ENCODE measurements around the gene CEP295NL. TPM values are rescaled to one million over a fixed set of nuclear protein-coding genes. Genes with fewer than 3 reads are reported as not detected.
"Not testable (repeated sequence)": the region's sequence is repeated elsewhere in the genome, so short reads cannot be mapped to it uniquely, and the experiment has no call there.

The CEP295NL gene
- total RNA-seq, result 1 to 10 TPM; 4.1 to 4.9 TPM
- long read RNA-seq, donor 1, partial matches to known transcripts, result 0 of 2 reads
- long read RNA-seq, donor 1, other reads (novel, unspliced or antisense), result 2 of 2 reads
- long read RNA-seq, donor 2, partial matches to known transcripts, result 0 of 3 reads
- long read RNA-seq, donor 2, other reads (novel, unspliced or antisense), result 3 of 3 reads

- intact Hi-C loops (cut with DNase I), result loop anchor here in 1 of 2 donors (2.0 kb wide), 1 partner anchor 16 kb away; no protein-coding TSS in a partner anchor
- no peak for DNase-seq (ENCODE audit: low spot score)
Observed at GRCh38 chr17:78903101-78903779, at the start of gene CEP295NL. CEP295NL (minus strand) TSS chr17:78903201; CDS start chr17:78901828, 1,373 bp downstream.

DNA sequence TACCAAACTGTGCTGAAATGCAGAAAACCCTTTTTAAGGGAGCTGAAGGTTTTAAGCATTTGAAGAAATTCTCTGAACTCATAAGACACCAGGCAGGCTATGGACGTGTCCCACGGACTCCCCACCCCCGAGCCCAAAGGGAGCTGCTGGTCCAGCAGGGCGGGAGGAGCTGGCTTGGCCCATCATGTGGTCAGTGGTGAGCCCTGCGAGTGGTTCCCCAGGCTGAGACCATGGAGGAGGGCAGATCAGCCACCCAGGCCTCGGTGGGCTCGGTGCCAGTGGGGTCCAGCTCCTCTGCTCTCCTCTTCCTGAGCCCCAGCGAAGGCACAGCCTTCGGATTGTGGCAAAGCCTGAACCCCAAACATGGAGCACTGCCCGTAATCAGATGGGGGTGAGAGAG lies 49.7 kb upstream of the CEP295NL start:
- DNase-seq (ENCODE audit: low spot score), result no peak

DNA sequence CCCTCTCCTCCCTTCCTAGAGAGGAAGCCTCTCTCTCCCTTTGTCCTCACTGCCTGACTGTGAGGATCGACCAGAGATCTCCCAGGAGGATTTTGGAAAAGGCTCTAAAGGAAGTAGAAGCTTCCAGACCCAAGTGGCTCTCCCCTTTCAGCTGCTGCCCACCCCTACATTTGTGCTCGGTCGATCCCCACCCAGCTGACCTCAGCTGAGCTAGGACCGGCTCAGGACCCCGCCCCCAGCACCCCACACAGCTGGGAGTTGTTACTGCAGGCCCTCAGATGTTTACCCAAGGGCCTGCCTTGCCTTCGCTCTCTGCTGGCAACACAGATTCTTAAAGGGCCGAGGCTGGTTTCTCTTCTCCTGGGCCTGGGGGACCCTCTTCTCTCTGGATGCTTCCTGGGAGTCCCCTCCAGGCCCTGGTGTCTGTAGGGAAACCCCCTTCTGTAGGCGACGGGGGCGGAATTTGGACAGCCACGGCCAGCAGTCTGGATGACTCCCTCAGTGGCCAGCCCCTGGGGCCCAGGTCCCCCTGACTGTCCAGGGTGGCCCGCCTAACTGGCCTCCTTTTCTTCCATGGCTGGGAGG lies 49.1 kb upstream of the CEP295NL start:
- DNase-seq (ENCODE audit: low spot score), result no peak
- intact Hi-C loops (cut with DNase I), result no loop called here

More for the DNA sequence above, 49.7 kb upstream of the CEP295NL start:
- intact Hi-C loops (cut with DNase I), result no loop called here

- intact Hi-C loops (cut with DNase I), result no loop called here
- no peak for DNase-seq (ENCODE audit: low spot score)
Observed at GRCh38 chr17:78950870-78951269, 47.9 kb upstream of the CEP295NL start.

DNA sequence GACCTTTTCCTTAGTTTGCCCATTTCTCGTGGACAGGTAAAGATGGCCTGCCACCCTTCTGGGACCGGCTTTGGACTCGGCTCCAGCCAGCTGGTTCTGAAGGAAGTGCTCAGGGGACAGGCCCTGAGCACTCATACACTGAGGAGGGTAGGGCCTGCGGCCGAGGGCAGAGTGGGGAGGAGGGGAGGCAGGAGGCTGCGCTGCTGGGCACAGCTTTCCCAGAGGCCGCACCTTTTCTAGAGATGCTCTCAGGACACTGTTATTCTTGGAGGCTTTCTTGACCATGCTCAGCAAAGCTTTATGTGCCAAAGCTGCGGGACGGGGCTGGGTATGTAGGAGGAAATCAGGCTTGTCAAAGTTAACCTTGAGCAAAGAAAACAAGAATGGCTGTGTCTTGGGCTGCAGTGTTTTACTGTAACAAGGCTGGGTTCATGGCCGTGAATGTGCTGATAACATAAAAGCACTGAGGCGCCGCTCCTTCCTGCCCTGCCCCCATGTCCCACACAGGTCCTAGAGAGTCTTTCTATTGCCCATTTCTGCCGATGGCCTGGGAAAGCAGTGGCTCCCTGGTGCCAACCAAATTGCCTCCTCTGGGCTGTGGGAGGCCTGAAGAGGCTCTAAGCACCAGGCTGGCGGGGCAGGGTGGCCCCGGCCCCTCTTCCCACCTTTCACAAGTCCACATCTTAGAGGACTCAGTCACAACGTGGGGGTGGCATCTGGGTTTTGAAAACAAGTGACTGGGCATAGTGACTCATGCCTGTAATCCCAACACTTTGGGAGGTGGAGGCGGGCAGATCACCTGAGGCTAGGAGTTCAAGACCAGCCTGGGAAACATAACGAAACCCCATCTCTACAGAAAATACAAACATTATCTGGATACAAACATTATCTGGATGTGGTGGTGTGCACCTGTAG lies 44.5 kb upstream of the CEP295NL start:
- intact Hi-C loops (cut with DNase I), result loop anchor here in 1 of 2 donors (10.0 kb wide), 1 partner anchor 1753 kb away; no protein-coding TSS in a partner anchor
- no peak for DNase-seq (ENCODE audit: low spot score)

DNA sequence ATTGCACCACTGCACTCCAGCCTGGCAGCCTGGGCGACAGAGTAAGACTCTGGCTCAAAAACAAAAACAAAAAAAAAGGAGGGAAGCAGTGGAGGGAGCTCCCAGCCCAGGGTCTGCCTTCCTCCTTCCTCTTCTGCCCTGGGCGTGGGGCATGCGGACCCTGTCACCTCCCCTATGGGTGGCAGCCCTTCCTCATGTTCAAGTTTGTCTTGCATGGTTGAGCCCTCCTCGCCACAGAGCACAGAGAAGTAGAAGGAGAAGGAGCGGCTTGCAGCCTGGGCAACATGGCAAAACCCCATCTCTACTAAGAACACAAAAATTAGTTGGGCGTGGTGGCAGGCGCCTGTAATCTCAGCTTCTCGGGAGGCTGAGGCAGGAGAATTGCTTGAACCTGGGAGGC lies 43.6 kb upstream of the CEP295NL start:
- intact Hi-C loops (cut with DNase I), result loop anchor here in 1 of 2 donors (10.0 kb wide), 1 partner anchor 1752 kb away; no protein-coding TSS in a partner anchor
- no peak for DNase-seq (ENCODE audit: low spot score)

GRCh38 chr17:78946131-78946530 lies 43.1 kb upstream of the CEP295NL start:
- intact Hi-C loops (cut with DNase I), result loop anchor here in 1 of 2 donors (10.0 kb wide), 1 partner anchor 1751 kb away; no protein-coding TSS in a partner anchor

GRCh38 chr17:78945455-78945854 lies 42.5 kb upstream of the CEP295NL start:
- intact Hi-C loops (cut with DNase I), result loop anchor here in 1 of 2 donors (10.0 kb wide), 1 partner anchor 1751 kb away; no protein-coding TSS in a partner anchor
- not testable (repeated sequence) for DNase-seq (ENCODE audit: low spot score)

More at GRCh38 chr17:78946131-78946530, 43.1 kb upstream of the CEP295NL start:
- DNase-seq (ENCODE audit: low spot score), result no peak

DNA sequence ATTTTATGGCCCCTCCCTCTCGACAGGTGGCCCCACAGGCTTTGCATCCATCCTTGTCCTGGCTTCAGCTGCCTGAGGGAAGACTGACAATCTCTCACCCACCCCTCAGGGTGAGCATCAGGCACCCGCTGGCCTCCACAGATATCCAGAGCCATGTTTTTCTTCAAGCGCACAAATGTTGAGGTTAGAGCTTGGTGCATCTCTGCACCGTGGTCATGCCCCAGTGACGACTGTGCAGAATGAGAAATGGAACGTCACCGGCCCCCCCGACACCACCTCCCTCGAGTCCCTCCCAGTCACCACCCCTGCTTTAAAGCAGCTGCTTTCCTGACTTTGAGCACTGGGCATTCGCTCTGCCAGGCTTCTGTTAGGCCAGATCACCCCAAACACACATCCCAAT lies 42.0 kb upstream of the CEP295NL start:
- intact Hi-C loops (cut with DNase I), result loop anchor here in 1 of 2 donors (10.0 kb wide), 1 partner anchor 1750 kb away; no protein-coding TSS in a partner anchor
- no peak for DNase-seq (ENCODE audit: low spot score)

DNA sequence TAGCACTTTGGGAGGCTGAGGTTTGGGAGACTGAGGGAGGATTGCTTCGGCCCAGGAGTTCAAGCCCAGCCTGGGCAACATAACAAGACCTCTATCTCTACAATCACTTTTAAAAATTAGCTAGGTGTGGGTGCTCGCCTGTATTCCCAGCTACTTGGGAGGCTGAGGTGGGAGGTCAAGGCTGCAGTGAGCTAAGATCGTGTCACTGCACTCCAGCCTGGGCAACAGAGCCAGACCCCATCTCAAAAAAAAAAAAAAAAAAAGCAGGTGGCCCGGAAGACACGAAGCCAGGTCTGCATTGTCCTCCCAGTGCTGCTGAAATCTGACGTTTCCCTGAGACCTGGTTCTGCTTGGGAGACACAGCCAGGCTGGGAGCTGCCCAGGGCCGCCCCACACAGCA lies 41.0 kb upstream of the CEP295NL start:
- DNase-seq (ENCODE audit: low spot score), result no peak
- intact Hi-C loops (cut with DNase I), result loop anchor here in 1 of 2 donors (10.0 kb wide), 1 partner anchor 1749 kb away; no protein-coding TSS in a partner anchor

DNA sequence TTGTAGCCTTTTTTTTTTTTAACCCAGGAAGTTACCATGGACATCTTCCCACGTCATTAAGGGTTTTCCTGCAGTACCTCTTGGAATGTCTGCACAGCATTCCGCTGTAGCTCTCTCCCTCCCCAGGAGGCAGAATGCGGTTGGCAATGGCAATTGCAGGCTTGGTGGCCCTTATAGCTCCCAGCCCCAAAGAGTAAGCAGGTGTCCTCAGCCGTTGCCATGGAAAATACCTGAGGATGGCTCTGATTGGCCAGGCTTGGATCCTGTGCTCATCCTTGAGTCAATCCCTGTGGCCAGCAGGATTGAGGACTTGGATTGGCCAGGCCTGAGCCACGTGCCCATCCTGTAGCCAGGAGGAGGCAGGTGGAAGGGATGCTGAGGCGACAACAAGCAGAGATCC lies 37.7 kb upstream of the CEP295NL start:
- no peak for DNase-seq (ENCODE audit: low spot score)
- intact Hi-C loops (cut with DNase I), result loop anchor here in 1 of 2 donors (10.0 kb wide), 1 partner anchor 1746 kb away; no protein-coding TSS in a partner anchor

GRCh38 chr17:78940258-78940657 lies 37.3 kb upstream of the CEP295NL start:
- intact Hi-C loops (cut with DNase I), result loop anchor here in 1 of 2 donors (10.0 kb wide), 1 partner anchor 1745 kb away; no protein-coding TSS in a partner anchor
- DNase-seq (ENCODE audit: low spot score), result no peak

- intact Hi-C loops (cut with DNase I), result loop anchor here in 1 of 2 donors (10.0 kb wide), 1 partner anchor 1745 kb away; no protein-coding TSS in a partner anchor
- no peak for DNase-seq (ENCODE audit: low spot score)
Observed at GRCh38 chr17:78939615-78940014, 36.6 kb upstream of the CEP295NL start.

DNA sequence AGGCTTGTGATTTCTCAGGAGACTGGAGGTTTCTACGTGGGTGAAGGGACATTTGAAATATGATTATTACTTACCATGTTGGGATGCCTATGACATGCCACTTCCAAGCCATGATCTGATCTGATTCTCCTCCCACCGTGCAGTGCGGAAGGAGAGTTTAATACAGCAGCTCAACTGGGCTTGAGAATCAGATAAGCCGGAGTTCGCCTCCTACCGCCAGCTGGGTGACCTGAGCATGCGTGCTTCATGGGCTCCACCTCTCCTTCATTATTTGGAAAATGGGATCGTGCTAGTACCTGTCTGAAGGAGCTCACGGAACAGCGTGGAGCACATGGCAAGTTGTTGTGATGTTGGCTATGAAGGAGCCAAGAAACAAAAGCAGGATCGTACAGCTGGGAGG lies 34.6 kb upstream of the CEP295NL start:
- no peak for DNase-seq (ENCODE audit: low spot score)
- intact Hi-C loops (cut with DNase I), result no loop called here

- DNase-seq (ENCODE audit: low spot score), result peak; percentile 92
- intact Hi-C loops (cut with DNase I), result no loop called here
Observed at GRCh38 chr17:78935419-78936323, 32.7 kb upstream of the CEP295NL start.

- no peak for DNase-seq (ENCODE audit: low spot score)
- intact Hi-C loops (cut with DNase I), result no loop called here
Observed at GRCh38 chr17:78934681-78935418, 31.8 kb upstream of the CEP295NL start.

DNA sequence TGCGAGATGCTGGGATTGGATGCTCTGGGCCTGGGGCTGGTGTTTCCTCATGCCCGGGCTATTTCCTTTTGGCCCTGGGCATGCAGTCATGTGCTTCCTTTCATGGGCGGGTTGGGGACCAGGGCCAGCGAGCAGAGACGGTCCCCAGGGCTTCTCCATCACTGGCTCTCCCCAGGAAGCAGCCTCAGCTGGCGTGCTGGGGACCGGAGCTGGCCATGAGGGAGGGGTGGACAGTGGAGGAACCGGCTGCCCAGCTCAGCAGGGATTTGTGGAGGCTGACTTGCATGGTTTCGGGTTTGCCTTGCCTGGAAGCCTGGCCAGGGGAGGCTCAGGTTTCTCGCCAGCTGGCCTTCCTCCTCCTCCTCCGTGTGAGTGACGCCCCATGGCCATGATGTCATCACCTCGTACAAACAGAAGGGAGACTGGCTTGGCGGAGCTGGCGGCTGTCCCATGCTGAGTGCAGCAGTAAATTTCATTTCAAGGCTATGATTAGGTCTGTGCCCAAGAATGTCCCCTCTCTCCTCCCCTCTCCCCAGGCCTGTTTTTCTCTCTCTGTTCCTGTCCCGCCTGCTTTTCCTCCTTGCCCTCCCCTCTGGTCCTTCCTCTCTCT lies 31.1 kb upstream of the CEP295NL start:
- peak; percentile 99 for DNase-seq (ENCODE audit: low spot score)
- intact Hi-C loops (cut with DNase I), result no loop called here
